GM21423 (cell line): ENCODE measurements around the gene RAB6A.
A peak's percentile ranks its signal among the peaks of the same experiment; 100 is the strongest.
"Not testable (repeated sequence)": the region's sequence is repeated elsewhere in the genome, so short reads cannot be mapped to it uniquely, and the experiment has no call there.

Experiments
- ATAC-seq: cut with Tn5 transposase; IDR thresholded peaks from one replicate; pipeline ENCODE4 v1.9.1; 2021; ENCODE audit warnings: mild to moderate bottlenecking, moderate library complexity; ENCODE audit not compliant: unreplicated experiment

The RAB6A gene

GRCh38 chr11:73766763-73767162, 5.9 kb upstream of the RAB6A start:
- no peak for ATAC-seq

- no peak for ATAC-seq
Observed at GRCh38 chr11:73762732-73763131, 1.9 kb upstream of the RAB6A start.

- peak; percentile 3 for ATAC-seq
Observed at GRCh38 chr11:73761403-73761945, 600 bp upstream of the RAB6A start.

- peak; percentile 6 for ATAC-seq
Observed at GRCh38 chr11:73760135-73760678, 667 bp downstream of the RAB6A start.

GRCh38 chr11:73759610-73760134, 1.2 kb downstream of the RAB6A start:
- no peak for ATAC-seq

GRCh38 chr11:73758451-73758850, 2.4 kb downstream of the RAB6A start:
- ATAC-seq, result no peak

- no peak for ATAC-seq
Observed at GRCh38 chr11:73757598-73757997, 3.3 kb downstream of the RAB6A start.

GRCh38 chr11:73755670-73756069, 5.2 kb downstream of the RAB6A start:
- ATAC-seq, result no peak

- no peak for ATAC-seq
Observed at GRCh38 chr11:73753938-73754337, 6.9 kb downstream of the RAB6A start.

GRCh38 chr11:73752903-73753302, 8.0 kb downstream of the RAB6A start:
- ATAC-seq, result no peak

GRCh38 chr11:73752216-73752867, 8.5 kb downstream of the RAB6A start:
- ATAC-seq, result no peak

GRCh38 chr11:73750862-73751261, 10.0 kb downstream of the RAB6A start:
- ATAC-seq, result not testable (repeated sequence)

- no peak for ATAC-seq
Observed at GRCh38 chr11:73750228-73750627, 10.6 kb downstream of the RAB6A start.

GRCh38 chr11:73749118-73749517, 11.8 kb downstream of the RAB6A start:
- ATAC-seq, result no peak

- no peak for ATAC-seq
Observed at GRCh38 chr11:73748300-73748699, 12.6 kb downstream of the RAB6A start.

GRCh38 chr11:73747762-73748161, 13.1 kb downstream of the RAB6A start:
- ATAC-seq, result no peak

- no peak for ATAC-seq
Observed at GRCh38 chr11:73746701-73747100, 14.2 kb downstream of the RAB6A start.

GRCh38 chr11:73743045-73743444, 17.8 kb downstream of the RAB6A start:
- ATAC-seq, result no peak

GRCh38 chr11:73735959-73736358, 24.9 kb downstream of the RAB6A start:
- ATAC-seq, result not testable (repeated sequence)

GRCh38 chr11:73734993-73735392, 25.9 kb downstream of the RAB6A start:
- no peak for ATAC-seq

- not testable (repeated sequence) for ATAC-seq
Observed at GRCh38 chr11:73734011-73734410, 26.9 kb downstream of the RAB6A start.

- ATAC-seq, result not testable (repeated sequence)
Observed at GRCh38 chr11:73732936-73733335, 27.9 kb downstream of the RAB6A start.
